Measurements from ENCODE around the gene CMTM4.

- TF ChIP-seq POLR2A (IDR thresholded peaks at IDR 0.05; ENCODE audit: low read depth, low read length) (no peak), TAF1 (IDR thresholded peaks at IDR 0.05; ENCODE audit: low read depth, low read length) (no peak), POLR2AphosphoS5 (IDR thresholded peaks at IDR 0.05; ENCODE audit: low read depth, low read length) (no peak), POU2F2 (IDR thresholded peaks at IDR 0.05; ENCODE audit: low read depth, low read length) (no peak)
Measured at GRCh38 chr16:66698046-66698445, 1.5 kb upstream of the CMTM4 start.
